Neural progenitor cell (in vitro differentiated cells): ENCODE results near the gene MIGA1. TPM values are rescaled to one million over a fixed set of nuclear protein-coding genes. Genes with fewer than 3 reads are reported as not detected.
"Not testable (repeated sequence)": the region's sequence is repeated elsewhere in the genome, so short reads cannot be mapped to it uniquely, and the experiment has no call there.

Experiments used
- DNase-seq: peaks from one replicate; pipeline ENCODE4 v3.0.0-alpha.2; 2016; ENCODE audit warnings: low spot score
- H2AFZ ChIP-seq: fragments of 200-600 bp; sonication (generic); replicated peaks from 2 replicates; pipeline ENCODE4 v1.6.1; 2016; ENCODE audit warnings: antibody characterized with exemption
- H3F3A ChIP-seq: fragments of 200-600 bp; sonication (generic); 2 replicates; pipeline ENCODE4 v1.6.1; 2016; ENCODE audit warnings: antibody characterized with exemption, low read depth
- H3K27ac ChIP-seq: fragments of 200-600 bp; sonication (generic); 2 replicates; pipeline ENCODE4 v1.5.1; 2016; ENCODE audit warnings: mild to moderate bottlenecking
- H3K27me3 ChIP-seq: fragments of 200-600 bp; sonication (generic); 2 replicates; pipeline ENCODE4 v1.6.1; 2016; ENCODE audit warnings: mild to moderate bottlenecking, moderate library complexity
- H3K36me3 ChIP-seq: fragments of 200-600 bp; sonication (generic); 2 replicates; pipeline ENCODE4 v1.5.1; 2016
- H3K4me1 ChIP-seq: fragments of 200-600 bp; sonication (generic); 2 replicates; pipeline ENCODE4 v1.6.1; 2016; ENCODE audit warnings: mixed run types
- H3K4me2 ChIP-seq: fragments of 200-600 bp; sonication (generic); 2 replicates; pipeline ENCODE4 v1.6.1; 2016
- H3K4me3 ChIP-seq: fragments of 200-600 bp; sonication (generic); 2 replicates; pipeline ENCODE4 v1.5.1; 2016
- H3K79me2 ChIP-seq: fragments of 200-600 bp; sonication (generic); 2 replicates; pipeline ENCODE4 v1.6.1; 2016; ENCODE audit warnings: low read depth
- H3K9ac ChIP-seq: fragments of 200-600 bp; sonication (generic); 2 replicates; pipeline ENCODE4 v1.6.1; 2016
- H3K9me3 ChIP-seq: fragments of 200-600 bp; sonication (generic); 2 replicates; pipeline ENCODE4 v1.5.1; 2016; ENCODE audit warnings: low read depth
- H4K20me1 ChIP-seq: fragments of 200-600 bp; sonication (generic); 2 replicates; pipeline ENCODE4 v1.6.1; 2016; ENCODE audit warnings: low read depth
- H3K27ac Mint-ChIP-seq: 3 replicates; pipeline ENCODE4 v1.8.0; 2021; ENCODE audit warnings: mixed read lengths
- H3K27me3 Mint-ChIP-seq: 2 replicates; pipeline ENCODE4 v1.8.0; 2022; ENCODE audit warnings: low read depth, mild to moderate bottlenecking, inconsistent platforms, moderate library complexity, mixed read lengths; ENCODE audit not compliant: insufficient read depth
- H3K36me3 Mint-ChIP-seq: 3 replicates; pipeline ENCODE4 v1.8.0; 2021; ENCODE audit warnings: mixed read lengths
- H3K4me1 Mint-ChIP-seq: 3 replicates; pipeline ENCODE4 v1.8.0; 2021; ENCODE audit warnings: mixed read lengths
- H3K4me3 Mint-ChIP-seq: 3 replicates; pipeline ENCODE4 v1.8.0; 2021; ENCODE audit warnings: mild to moderate bottlenecking, moderate library complexity, mixed read lengths
- H3K9me3 Mint-ChIP-seq: 3 replicates; pipeline ENCODE4 v1.8.0; 2020; ENCODE audit warnings: mixed read lengths
- EZH2 ChIP-seq: fragments of 200-600 bp; sonication (generic); IDR thresholded peaks from 2 replicates; pipeline ENCODE4 v1.6.1; 2017; ENCODE audit warnings: antibody characterized with exemption, mild to moderate bottlenecking, moderate library complexity
- EZH2phosphoT487 ChIP-seq: fragments of 200-600 bp; sonication (generic); IDR thresholded peaks from 2 replicates; pipeline ENCODE4 v1.6.1; 2017; ENCODE audit warnings: antibody characterized with exemption
- total RNA-seq: library from RNA; depleted of rRNA; stranded (reverse); fragments of >200 nt; gene quantifications from 2 replicates; pipeline ENCODE4 v1.2.3, GENCODE V29; 2015; ENCODE audit warnings: low replicate concordance
- TF ChIP-seq, protein P1 (sequence below): fragments of 200-600 bp; sonication (generic); IDR thresholded peaks from 2 replicates; pipeline ENCODE4 v1.5.1; 2017; ENCODE audit warnings: antibody characterized with exemption, mild to moderate bottlenecking

The MIGA1 gene
- total RNA-seq, 1 donor from 2014 or later: 12.6 TPM

DNA sequence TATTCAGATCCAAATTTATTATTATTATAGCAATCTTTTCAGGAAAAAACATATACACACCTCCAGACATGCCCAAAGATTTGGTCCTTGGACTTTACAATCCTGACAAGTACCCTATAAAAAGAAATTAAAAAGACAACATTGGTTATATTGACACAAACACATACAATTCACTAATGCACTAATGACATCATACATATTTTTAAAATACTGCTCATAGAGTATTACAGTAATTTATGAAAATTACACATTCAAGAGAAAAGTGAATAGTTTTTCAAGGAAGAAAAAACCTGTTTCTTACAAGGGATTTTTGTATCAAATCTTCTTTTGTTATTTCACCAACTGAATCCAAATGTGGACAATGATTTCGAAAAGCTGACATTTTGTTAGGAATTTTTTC is 38.1 kb upstream of the MIGA1 start:
- H3K4me2 ChIP-seq: no peak overlapping the region
- H3K4me3 ChIP-seq: no peak overlapping the region
- H4K20me1 ChIP-seq: peaks cover 4% of the 10 kb centered on the region
- no peaks in the 10 kb centered on the region for H3K36me3 ChIP-seq
- DNase-seq: no peak
- H3K9me3 Mint-ChIP-seq: peaks cover 6% of the 10 kb centered on the region
- no peak overlapping the region for H3K9ac ChIP-seq
- H3F3A ChIP-seq: no peaks in the 10 kb centered on the region
- no peak overlapping the region for H2AFZ ChIP-seq
- H3K9me3 ChIP-seq: no peaks in the 10 kb centered on the region
- no peak for TF ChIP-seq EZH2
- TF ChIP-seq, protein P1, sequence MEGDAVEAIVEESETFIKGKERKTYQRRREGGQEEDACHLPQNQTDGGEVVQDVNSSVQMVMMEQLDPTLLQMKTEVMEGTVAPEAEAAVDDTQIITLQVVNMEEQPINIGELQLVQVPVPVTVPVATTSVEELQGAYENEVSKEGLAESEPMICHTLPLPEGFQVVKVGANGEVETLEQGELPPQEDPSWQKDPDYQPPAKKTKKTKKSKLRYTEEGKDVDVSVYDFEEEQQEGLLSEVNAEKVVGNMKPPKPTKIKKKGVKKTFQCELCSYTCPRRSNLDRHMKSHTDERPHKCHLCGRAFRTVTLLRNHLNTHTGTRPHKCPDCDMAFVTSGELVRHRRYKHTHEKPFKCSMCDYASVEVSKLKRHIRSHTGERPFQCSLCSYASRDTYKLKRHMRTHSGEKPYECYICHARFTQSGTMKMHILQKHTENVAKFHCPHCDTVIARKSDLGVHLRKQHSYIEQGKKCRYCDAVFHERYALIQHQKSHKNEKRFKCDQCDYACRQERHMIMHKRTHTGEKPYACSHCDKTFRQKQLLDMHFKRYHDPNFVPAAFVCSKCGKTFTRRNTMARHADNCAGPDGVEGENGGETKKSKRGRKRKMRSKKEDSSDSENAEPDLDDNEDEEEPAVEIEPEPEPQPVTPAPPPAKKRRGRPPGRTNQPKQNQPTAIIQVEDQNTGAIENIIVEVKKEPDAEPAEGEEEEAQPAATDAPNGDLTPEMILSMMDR: no peak
- TF ChIP-seq EZH2phosphoT487: no peak
- H3K4me1 Mint-ChIP-seq: peaks cover 3% of the 10 kb centered on the region
- H3K4me3 Mint-ChIP-seq: no peak overlapping the region
- H3K27me3 Mint-ChIP-seq: no peaks in the 10 kb centered on the region
- no peaks in the 10 kb centered on the region for H3K27me3 ChIP-seq
- H3K27ac Mint-ChIP-seq: no peak overlapping the region
- H3K79me2 ChIP-seq: peaks cover 39% of the 10 kb centered on the region
- H3K36me3 Mint-ChIP-seq: peaks cover 37% of the 10 kb centered on the region
- no peaks in the 10 kb centered on the region for H3K4me1 ChIP-seq
- H3K27ac ChIP-seq: no peak overlapping the region

DNA sequence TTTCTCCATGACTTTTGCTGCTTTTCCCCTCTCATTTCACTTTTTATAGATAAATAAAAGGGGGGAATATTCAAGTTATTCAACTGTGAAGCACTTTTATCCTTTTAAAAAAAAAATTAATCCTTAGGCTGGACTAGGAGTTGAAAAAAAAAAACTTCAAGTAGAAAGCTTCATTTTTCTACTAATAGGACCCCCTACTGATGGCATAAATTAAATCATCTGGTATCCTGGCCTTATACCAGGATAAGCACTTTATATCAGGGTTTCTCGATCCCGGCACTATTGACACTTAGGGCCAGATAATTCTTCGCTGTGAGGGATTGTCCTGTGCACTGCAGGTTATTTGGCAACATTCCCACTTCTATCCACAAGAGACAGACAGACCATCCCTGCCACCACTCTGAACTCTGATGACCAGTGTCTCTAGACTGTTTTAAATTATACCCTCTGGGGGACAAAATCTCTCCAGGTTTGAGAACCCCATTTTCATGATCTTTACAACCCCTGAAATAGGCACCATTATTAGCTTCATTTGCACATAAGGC is 37.4 kb upstream of the MIGA1 start:
- H3K4me1 ChIP-seq: no peaks in the 10 kb centered on the region
- Mint-ChIP-seq H3K4me1 (peaks cover 3% of the 10 kb centered on the region), H3K9me3 (peaks cover 6% of the 10 kb centered on the region), H3K27ac (no peak overlapping the region), H3K4me3 (no peak overlapping the region), H3K27me3 (no peaks in the 10 kb centered on the region), H3K36me3 (peaks cover 37% of the 10 kb centered on the region)
- H3K4me2 ChIP-seq: no peak overlapping the region
- no peak for TF ChIP-seq EZH2
- TF ChIP-seq, protein P1: no peak
- no peak for TF ChIP-seq EZH2phosphoT487
- H3K9me3 ChIP-seq: no peaks in the 10 kb centered on the region
- no peak overlapping the region for H2AFZ ChIP-seq
- no peak for DNase-seq
- H3K27ac ChIP-seq: no peak overlapping the region
- H3K4me3 ChIP-seq: no peak overlapping the region
- no peak overlapping the region for H3K9ac ChIP-seq
- H3K27me3 ChIP-seq: no peaks in the 10 kb centered on the region
- H3K36me3 ChIP-seq: no peaks in the 10 kb centered on the region
- peaks cover 47% of the 10 kb centered on the region for H3K79me2 ChIP-seq
- peaks cover 7% of the 10 kb centered on the region for H4K20me1 ChIP-seq
- H3F3A ChIP-seq: no peaks in the 10 kb centered on the region

DNA sequence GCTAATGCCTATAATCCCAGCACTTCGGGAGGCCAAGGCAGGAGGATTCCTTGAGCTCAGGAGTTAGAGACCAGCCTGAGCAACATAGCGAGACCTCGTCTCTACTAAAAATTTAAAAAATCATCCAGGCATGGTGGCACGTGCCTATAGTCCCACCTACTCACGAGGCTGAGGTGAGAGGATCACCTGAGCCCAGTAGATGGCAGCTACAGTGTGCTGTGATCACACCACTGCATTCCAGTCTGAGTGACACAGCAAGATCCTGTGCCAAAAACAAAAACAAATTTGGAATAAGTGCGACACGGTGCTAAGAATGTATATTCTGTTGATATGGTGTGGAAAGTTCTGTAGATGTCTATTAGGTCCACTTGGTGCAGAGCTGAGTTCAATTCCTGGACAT is 34.9 kb upstream of the MIGA1 start:
- Mint-ChIP-seq H3K4me1 (peaks cover 3% of the 10 kb centered on the region), H3K36me3 (peaks cover 32% of the 10 kb centered on the region), H3K27ac (no peak overlapping the region), H3K4me3 (no peak overlapping the region), H3K9me3 (peaks cover 9% of the 10 kb centered on the region), H3K27me3 (no peaks in the 10 kb centered on the region)
- no peaks in the 10 kb centered on the region for H3F3A ChIP-seq
- no peak overlapping the region for H3K4me2 ChIP-seq
- no peaks in the 10 kb centered on the region for H3K36me3 ChIP-seq
- H3K27me3 ChIP-seq: no peaks in the 10 kb centered on the region
- no peak overlapping the region for H3K9ac ChIP-seq
- peaks cover 72% of the 10 kb centered on the region for H3K79me2 ChIP-seq
- H3K4me1 ChIP-seq: no peaks in the 10 kb centered on the region
- no peak overlapping the region for H2AFZ ChIP-seq
- no peaks in the 10 kb centered on the region for H3K9me3 ChIP-seq
- H3K4me3 ChIP-seq: no peak overlapping the region
- H3K27ac ChIP-seq: no peak overlapping the region
- no peak for DNase-seq
- H4K20me1 ChIP-seq: peaks cover 12% of the 10 kb centered on the region
- TF ChIP-seq, protein P1: no peak
- TF ChIP-seq EZH2 (no peak), EZH2phosphoT487 (no peak)

DNA sequence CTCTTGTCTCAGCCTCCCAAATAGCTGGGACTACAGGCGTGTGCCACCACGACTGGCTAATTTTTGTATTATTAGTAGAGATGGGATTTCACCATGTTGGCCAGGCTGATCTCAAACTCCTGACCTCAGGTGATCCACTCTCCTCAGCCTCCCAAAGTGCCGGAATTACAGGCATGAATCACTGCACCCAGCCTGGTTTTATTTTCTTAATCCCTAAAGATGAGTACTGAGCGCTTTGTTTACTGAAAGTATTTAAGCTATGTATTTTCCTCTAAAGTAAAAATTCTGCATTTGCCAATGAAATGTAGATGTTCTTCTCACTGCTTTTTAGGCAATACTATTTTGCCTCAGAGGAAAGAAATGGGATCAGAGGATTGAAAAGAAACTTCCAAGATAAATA is 30.0 kb upstream of the MIGA1 start:
- peaks cover 89% of the 10 kb centered on the region for H3K79me2 ChIP-seq
- H3F3A ChIP-seq, H3K9me3 ChIP-seq, H3K9me3 Mint-ChIP-seq, H3K9ac ChIP-seq, H2AFZ ChIP-seq, H3K4me1 Mint-ChIP-seq, H3K4me3 Mint-ChIP-seq, H3K27ac ChIP-seq, H3K27me3 Mint-ChIP-seq, H3K4me1 ChIP-seq, H3K27ac Mint-ChIP-seq, H3K4me2 ChIP-seq, H3K36me3 ChIP-seq, H3K27me3 ChIP-seq, DNase-seq, H3K4me3 ChIP-seq: not testable (repeated sequence)
- peaks cover 27% of the 10 kb centered on the region for H4K20me1 ChIP-seq
- H3K36me3 Mint-ChIP-seq: peaks cover 29% of the 10 kb centered on the region
